Spleen (tissue), 7 donors: Measurements from ENCODE around the gene ARHGEF40.

Experiments used
- POLR2AphosphoS5 ChIP-seq, 3 donors: sonication (generic); formaldehyde crosslinking; IDR thresholded peaks; one replicate each; pipeline ENCODE4 v1.5.1; 2017; ENCODE audit warnings: antibody characterized with exemption in 3 of 3
- TF ChIP-seq, protein P1 (sequence below), 11 experiments: fragments of 200-600 bp in 7 of 11; fragments of 450-650 bp in 4 of 11; sonication (generic) in 4 of 11; IDR thresholded peaks in 8 of 11; conservative IDR thresholded peaks in 3 of 11; 1 replicate in 7 of 11; 2 replicates in 4 of 11; pipeline versions ENCODE4 v1.4.0 to v1.8.0; 2016 to 2021; ENCODE audit warnings: antibody characterized with exemption in 11 of 11, inconsistent platforms in 4 of 11, mild to moderate bottlenecking in 1 of 11
- donor health status: DM: no; HTN: no; CAD: no; lungs with moderate emphysema.
- donor health status: DM: no; HTN: no; CAD: no.
- donor health status: DM: no; HTN: no; CAD: no.

DNA sequence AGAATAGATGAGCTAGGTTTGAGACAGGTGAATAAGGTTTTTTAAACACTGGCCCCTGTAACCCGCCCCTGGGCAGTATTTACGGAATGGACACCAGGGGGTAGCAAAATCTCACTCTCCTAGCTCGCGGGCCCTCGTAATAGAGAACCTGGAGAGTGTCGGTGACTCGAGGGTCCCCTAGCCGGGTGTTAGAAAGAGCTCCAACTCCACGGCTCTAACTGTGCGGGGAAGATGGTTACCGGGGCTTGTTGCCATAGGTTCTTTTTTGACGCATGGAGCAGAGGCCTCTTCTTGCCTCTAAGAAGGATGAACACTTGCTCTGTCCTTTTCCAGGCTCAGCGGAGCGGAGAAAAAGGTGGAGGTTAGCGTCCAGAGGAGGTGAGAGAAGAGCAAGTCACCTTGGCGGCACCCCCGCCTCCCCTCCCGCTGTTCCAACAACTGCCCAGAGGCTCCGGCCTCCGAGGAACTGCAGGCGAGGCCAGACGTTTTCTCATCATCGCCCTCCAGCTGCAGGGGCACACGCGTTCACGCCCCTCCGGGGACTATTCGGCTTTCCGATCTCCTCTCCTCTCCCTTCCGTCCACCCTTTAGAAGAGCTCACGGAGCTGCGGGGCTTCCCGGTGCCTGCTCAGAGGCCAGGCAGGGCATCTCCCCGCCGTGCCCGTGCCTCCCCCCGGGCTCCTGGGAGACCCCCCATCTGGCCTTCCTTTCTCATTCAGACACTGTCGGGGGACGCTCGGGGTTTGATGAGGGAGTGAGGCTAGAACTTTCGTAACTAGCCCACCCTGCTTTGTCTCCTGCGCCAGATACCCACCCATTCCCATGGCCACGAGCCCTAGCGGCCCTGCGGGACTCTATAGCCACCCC, 1.4 kb upstream of the ARHGEF40 start:
- TF ChIP-seq, protein P1, sequence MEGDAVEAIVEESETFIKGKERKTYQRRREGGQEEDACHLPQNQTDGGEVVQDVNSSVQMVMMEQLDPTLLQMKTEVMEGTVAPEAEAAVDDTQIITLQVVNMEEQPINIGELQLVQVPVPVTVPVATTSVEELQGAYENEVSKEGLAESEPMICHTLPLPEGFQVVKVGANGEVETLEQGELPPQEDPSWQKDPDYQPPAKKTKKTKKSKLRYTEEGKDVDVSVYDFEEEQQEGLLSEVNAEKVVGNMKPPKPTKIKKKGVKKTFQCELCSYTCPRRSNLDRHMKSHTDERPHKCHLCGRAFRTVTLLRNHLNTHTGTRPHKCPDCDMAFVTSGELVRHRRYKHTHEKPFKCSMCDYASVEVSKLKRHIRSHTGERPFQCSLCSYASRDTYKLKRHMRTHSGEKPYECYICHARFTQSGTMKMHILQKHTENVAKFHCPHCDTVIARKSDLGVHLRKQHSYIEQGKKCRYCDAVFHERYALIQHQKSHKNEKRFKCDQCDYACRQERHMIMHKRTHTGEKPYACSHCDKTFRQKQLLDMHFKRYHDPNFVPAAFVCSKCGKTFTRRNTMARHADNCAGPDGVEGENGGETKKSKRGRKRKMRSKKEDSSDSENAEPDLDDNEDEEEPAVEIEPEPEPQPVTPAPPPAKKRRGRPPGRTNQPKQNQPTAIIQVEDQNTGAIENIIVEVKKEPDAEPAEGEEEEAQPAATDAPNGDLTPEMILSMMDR (IDR thresholded peaks at IDR 0.05 in 8 of 11, conservative IDR thresholded peaks at IDR 0.05 in 3 of 11) = peak; percentile 49 to 82 (median 70)
- TF ChIP-seq POLR2AphosphoS5 (IDR thresholded peaks at IDR 0.05) = peak in 2 of 3 donors; percentile 13 to 15
